ENCODE results near the gene APOBR.
"Not testable (repeated sequence)": the region's sequence is repeated elsewhere in the genome, so short reads cannot be mapped to it uniquely, and the experiment has no call there.

Gene APOBR

GRCh38 chr16:28531777-28532744 lies 37.6 kb downstream of the APOBR start:
- Mint-ChIP-seq H3K36me3 (no peaks in the 10 kb centered on the region), H3K27me3 (no peaks in the 10 kb centered on the region), H3K9me3 (ENCODE audit: low read depth) (no peaks in the 10 kb centered on the region), H3K4me1 (ENCODE audit: low read depth) (peaks cover 27% of the 10 kb centered on the region), H3K4me3 (no peak overlapping the region), H3K27ac (no peak overlapping the region)

- peak overlapping the region; percentile 46 for H3K27ac Mint-ChIP-seq
- H3K36me3 Mint-ChIP-seq = no peaks in the 10 kb centered on the region
- H3K27me3 Mint-ChIP-seq = no peaks in the 10 kb centered on the region
- H3K9me3 Mint-ChIP-seq (ENCODE audit: low read depth) = no peaks in the 10 kb centered on the region
- peaks cover 31% of the 10 kb centered on the region for H3K4me1 Mint-ChIP-seq (ENCODE audit: low read depth)
- no peak overlapping the region for H3K4me3 Mint-ChIP-seq
Measured at GRCh38 chr16:28532940-28533647, 38.7 kb downstream of the APOBR start.

- Mint-ChIP-seq H3K27me3 (no peaks in the 10 kb centered on the region), H3K4me1 (ENCODE audit: low read depth) (peaks cover 33% of the 10 kb centered on the region), H3K4me3 (peak overlapping the region; percentile 28), H3K9me3 (ENCODE audit: low read depth) (no peaks in the 10 kb centered on the region), H3K36me3 (no peaks in the 10 kb centered on the region), H3K27ac (no peak overlapping the region)
Measured at GRCh38 chr16:28534542-28535373, 40.3 kb downstream of the APOBR start.

- Mint-ChIP-seq H3K4me3 (no peak overlapping the region), H3K9me3 (ENCODE audit: low read depth) (no peaks in the 10 kb centered on the region)
Measured at GRCh38 chr16:28537076-28537475, 42.6 kb downstream of the APOBR start.

DNA sequence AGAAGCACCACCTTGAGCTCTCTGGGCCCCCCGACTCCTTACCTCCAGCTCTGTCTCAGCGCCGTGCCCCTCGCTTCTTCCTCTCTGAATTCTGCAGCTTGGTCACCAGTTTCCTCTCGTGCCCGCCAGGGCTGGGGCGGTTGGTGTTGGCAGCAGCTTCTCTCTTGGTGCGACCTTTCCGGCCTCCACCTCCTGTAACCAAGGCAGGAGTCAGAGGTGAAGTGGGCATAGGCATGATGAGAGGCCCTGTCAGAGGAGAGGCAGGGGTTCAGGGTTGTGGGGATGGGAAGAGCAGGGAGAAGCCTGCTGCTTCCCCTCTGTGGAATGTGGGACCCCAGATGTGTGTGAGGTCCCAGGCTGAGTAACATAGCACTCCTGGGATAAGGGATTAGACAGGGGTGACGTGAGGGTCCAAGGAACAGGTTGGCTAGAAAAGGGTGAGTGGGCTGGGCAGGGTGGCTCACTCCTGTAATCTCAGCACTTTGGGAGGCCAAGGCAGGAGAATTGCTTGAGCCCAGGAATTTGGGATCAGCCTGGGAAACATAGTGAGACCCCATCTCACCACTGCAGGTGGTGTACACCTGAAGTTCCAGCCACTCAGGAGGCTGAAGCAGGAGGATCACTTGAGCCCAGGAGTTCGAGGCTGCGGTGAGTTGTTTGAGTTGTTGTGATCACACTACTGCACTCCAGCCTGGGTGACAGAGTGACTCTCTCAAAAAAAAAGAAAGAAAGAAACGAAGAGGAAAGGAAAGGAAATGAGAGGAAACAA lies 43.7 kb downstream of the APOBR start:
- Mint-ChIP-seq H3K27me3 (no peaks in the 10 kb centered on the region), H3K27ac (no peak overlapping the region), H3K4me1 (ENCODE audit: low read depth) (peaks cover 32% of the 10 kb centered on the region), H3K36me3 (no peaks in the 10 kb centered on the region), H3K9me3 (ENCODE audit: low read depth) (no peaks in the 10 kb centered on the region), H3K4me3 (no peak overlapping the region)

More at GRCh38 chr16:28537076-28537475, 42.6 kb downstream of the APOBR start:
- Mint-ChIP-seq H3K4me1 (ENCODE audit: low read depth) (peaks cover 33% of the 10 kb centered on the region), H3K27me3 (no peaks in the 10 kb centered on the region), H3K36me3 (no peaks in the 10 kb centered on the region), H3K27ac (no peak overlapping the region)

DNA sequence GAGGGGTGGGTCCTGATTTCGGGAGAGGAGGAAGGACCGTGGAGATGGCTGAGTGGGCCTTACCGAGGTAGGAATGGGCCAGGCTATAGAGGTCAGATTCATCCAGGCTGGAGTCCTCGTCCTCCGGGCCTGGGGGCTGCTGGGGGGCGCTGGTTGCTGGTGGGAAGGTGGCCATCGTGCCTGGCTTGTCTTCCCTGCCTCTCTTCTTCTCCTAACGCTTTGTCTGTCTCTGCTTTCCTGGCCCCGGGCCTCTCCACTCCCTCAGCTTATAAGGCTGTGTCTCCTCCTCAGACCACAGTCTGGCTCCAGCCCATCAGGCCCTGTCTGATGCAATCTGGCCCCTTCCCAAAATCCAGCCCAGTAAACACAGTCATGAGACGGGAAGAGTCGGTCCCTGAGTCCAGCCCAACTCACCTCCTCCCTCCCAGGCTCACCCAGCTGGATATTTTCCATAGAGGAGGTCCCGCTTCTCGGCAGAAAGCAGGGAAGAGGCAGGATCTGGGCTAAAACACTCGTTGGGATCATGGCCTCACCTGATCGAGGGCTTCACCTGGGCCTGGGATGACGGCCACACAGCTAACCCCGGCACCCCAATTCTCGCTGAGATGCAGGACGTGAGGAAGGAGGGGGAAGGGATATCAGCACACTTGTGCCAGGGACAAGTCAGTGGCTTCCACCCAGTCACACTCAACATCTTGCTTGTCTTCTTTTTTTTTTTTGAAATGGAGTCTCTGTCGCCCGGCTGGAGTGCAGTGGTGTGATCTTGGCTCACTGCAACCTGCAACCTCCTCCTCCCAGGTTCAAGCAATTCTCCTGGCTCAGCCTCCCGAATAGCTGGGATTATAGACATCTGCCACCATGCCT lies 44.5 kb downstream of the APOBR start, which contains the start of gene NUPR1:
Gene NUPR1 (minus strand): TSS at position 242 of the 864 bp plus-strand sequence. CDS start 67 bp downstream, at position 175.
- Mint-ChIP-seq H3K4me3 (no peak within 1 kb of the TSS), H3K27me3 (no peaks in the 10 kb centered on the region), H3K9me3 (ENCODE audit: low read depth) (no peaks in the 10 kb centered on the region), H3K36me3 (no peaks in the 10 kb centered on the region), H3K27ac (no peak within 1 kb of the TSS), H3K4me1 (ENCODE audit: low read depth) (peaks cover 28% of the 10 kb centered on the region)

DNA sequence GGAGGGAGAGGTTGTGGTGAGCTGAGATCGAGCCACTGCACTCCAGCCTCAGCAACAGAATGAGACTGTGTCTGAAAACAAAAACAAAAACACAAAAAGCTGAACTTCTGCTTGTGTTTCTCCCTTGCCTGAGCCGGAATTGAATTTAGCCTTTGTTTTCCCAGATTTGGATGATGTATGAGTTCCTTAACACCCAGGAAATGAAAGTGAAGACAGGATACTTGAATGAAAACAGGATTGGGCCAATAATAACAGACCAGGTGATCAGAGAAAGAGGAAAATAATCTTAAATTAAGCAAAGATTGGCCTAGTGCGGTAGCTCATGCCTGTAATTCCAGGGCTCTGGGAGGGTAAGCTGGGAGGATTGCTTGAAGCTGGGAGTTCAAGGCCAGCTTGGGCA lies 45.9 kb downstream of the APOBR start:
- no peak overlapping the region for H3K27ac Mint-ChIP-seq
- no peak overlapping the region for H3K4me3 Mint-ChIP-seq
- no peaks in the 10 kb centered on the region for H3K36me3 Mint-ChIP-seq
- no peaks in the 10 kb centered on the region for H3K9me3 Mint-ChIP-seq (ENCODE audit: low read depth)
- H3K4me1 Mint-ChIP-seq (ENCODE audit: low read depth) = peaks cover 15% of the 10 kb centered on the region
- no peaks in the 10 kb centered on the region for H3K27me3 Mint-ChIP-seq

DNA sequence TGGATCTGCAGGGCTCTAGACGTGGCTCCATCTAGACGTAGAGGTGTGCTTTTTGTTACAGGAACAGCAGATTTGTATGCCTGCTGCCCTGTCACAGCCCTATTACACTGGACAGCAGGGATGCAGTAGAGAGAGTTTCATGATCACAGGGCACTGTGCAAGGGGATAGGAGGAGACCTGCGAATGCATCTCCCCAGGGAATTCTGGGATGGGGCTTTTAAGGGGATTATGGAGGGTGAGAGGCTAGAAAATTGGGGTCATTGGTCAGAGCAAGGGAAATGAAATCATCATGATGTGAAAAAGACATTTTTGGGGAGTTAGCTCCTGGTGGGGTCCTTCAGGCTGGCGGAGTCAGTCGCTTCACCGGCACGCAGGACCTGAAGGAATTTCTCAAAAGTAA lies 48.2 kb downstream of the APOBR start:
- H3K9me3 Mint-ChIP-seq (ENCODE audit: low read depth) = no peaks in the 10 kb centered on the region
- no peaks in the 10 kb centered on the region for H3K36me3 Mint-ChIP-seq
- no peak overlapping the region for H3K27ac Mint-ChIP-seq
- peaks cover 8% of the 10 kb centered on the region for H3K4me1 Mint-ChIP-seq (ENCODE audit: low read depth)
- H3K4me3 Mint-ChIP-seq = no peak overlapping the region
- H3K27me3 Mint-ChIP-seq = no peaks in the 10 kb centered on the region

DNA sequence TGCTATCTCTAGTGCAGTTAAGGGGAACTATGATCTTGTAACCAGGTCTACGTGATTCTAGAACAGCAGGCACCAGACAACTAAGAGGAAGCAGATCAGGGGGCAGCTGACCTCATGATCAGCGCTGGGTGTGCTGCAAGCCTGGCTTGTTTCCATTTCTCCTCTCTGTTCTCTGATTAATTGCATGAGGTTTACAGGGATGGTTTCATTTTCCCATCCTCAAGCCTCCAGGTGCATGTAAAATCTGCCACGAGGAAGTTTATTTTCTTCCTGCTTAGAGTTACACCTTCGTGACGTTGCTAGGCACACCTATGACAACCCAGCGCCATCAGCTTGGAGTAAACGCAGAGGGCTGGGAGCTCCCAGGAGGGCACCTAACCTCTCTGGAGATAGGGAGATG lies 48.6 kb downstream of the APOBR start:
- peaks cover 5% of the 10 kb centered on the region for H3K4me1 Mint-ChIP-seq (ENCODE audit: low read depth)
- no peaks in the 10 kb centered on the region for H3K36me3 Mint-ChIP-seq
- no peaks in the 10 kb centered on the region for H3K27me3 Mint-ChIP-seq
- no peaks in the 10 kb centered on the region for H3K9me3 Mint-ChIP-seq (ENCODE audit: low read depth)
- no peak overlapping the region for H3K27ac Mint-ChIP-seq
- H3K4me3 Mint-ChIP-seq = no peak overlapping the region

DNA sequence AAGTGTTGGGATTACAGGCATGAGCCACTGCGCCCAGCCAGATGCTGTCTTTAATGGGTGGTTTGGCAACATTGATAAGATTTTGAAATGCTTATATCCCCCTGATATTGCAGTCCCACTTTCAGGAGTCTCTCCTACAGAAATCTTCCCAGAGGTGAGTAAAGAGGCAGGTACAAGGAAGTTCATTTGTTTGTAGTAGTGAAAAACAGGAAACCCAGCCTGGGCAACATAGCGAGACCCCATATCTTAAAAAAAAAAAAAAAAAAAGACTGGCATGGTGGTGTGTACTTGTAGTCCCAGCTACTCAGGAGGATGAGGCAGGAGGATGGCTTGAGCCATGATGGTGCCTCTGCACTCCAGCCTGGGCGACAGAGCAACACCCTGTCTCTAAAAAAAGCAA lies 50.6 kb downstream of the APOBR start:
- H3K4me1 Mint-ChIP-seq (ENCODE audit: low read depth) = peaks cover 6% of the 10 kb centered on the region
- no peak overlapping the region for H3K4me3 Mint-ChIP-seq
- H3K27ac Mint-ChIP-seq = no peak overlapping the region
- no peaks in the 10 kb centered on the region for H3K9me3 Mint-ChIP-seq (ENCODE audit: low read depth)
- H3K36me3 Mint-ChIP-seq = no peaks in the 10 kb centered on the region
- no peaks in the 10 kb centered on the region for H3K27me3 Mint-ChIP-seq

DNA sequence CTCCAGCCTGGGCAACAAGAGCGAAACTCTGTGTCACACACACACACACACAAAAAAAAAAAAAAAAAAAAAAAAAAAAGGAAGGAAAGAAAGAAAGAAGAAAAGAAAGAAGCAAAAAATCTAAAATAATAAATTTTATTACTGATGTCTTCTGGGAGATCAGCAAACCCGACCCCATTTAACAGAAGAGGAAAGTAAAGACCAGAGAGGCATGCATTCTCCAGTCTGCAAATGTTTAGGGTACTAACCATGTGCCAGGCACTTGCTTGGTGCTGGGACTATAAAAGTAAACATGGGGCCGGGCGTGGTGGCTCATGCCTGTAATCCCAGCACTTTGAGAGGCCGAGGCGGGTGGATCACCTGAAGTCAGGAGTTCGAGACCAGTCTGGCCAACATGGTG lies 51.5 kb downstream of the APOBR start:
- not testable (repeated sequence) for H3K27ac Mint-ChIP-seq

DNA sequence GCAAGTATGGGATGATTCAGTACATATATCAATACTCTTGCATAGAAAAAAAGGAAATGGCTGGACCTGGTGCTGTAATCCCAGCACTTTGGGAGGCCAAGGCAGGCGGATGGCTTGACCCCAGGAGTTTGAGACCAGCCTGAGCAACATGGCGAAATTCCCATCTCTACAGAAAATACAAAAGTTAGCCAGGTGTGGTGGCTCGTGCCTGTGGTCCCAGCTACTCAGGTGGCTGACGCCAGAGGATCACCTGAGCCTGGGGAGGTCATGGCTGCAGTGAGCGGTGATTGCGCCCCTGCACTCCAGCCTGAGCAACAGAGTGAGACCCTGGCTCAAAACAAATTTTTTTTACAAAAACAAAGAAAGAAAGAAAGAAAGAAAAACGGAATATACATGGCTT lies 52.2 kb downstream of the APOBR start:
- peaks cover 6% of the 10 kb centered on the region for H3K4me1 Mint-ChIP-seq (ENCODE audit: low read depth)

More for the DNA sequence above, 51.5 kb downstream of the APOBR start:
- H3K4me3 Mint-ChIP-seq; H3K36me3 Mint-ChIP-seq; H3K4me1 Mint-ChIP-seq (ENCODE audit: low read depth); H3K27me3 Mint-ChIP-seq; H3K9me3 Mint-ChIP-seq (ENCODE audit: low read depth): not testable (repeated sequence)

GRCh38 chr16:28548306-28548802 lies 53.9 kb downstream of the APOBR start:
- H3K27me3 Mint-ChIP-seq = no peaks in the 10 kb centered on the region
- no peak overlapping the region for H3K27ac Mint-ChIP-seq
- H3K4me3 Mint-ChIP-seq = no peak overlapping the region
- H3K9me3 Mint-ChIP-seq (ENCODE audit: low read depth) = no peaks in the 10 kb centered on the region
- peaks cover 4% of the 10 kb centered on the region for H3K4me1 Mint-ChIP-seq (ENCODE audit: low read depth)
- no peaks in the 10 kb centered on the region for H3K36me3 Mint-ChIP-seq

More for the DNA sequence above, 52.2 kb downstream of the APOBR start:
- H3K9me3 Mint-ChIP-seq (ENCODE audit: low read depth) = no peaks in the 10 kb centered on the region
- H3K36me3 Mint-ChIP-seq = no peaks in the 10 kb centered on the region
- no peak overlapping the region for H3K27ac Mint-ChIP-seq
- H3K4me3 Mint-ChIP-seq = no peak overlapping the region
- H3K27me3 Mint-ChIP-seq = no peaks in the 10 kb centered on the region
